Measurements from ENCODE around the gene VWCE. TPM values are rescaled to one million over a fixed set of nuclear protein-coding genes. Genes with fewer than 3 reads are reported as not detected.

VWCE gene
- total RNA-seq, 1 donor from 2014 or later = 27.3 TPM

GRCh38 chr11:61302550-61302949 lies 7.4 kb upstream of the VWCE start:
- Mint-ChIP-seq H3K27me3 (ENCODE audit: unreplicated experiment) (peaks cover 2% of the 10 kb centered on the region), H3K36me3 (ENCODE audit: unreplicated experiment) (peaks cover 4% of the 10 kb centered on the region)
- DNase-seq = no peak

GRCh38 chr11:61298663-61299244 lies 3.6 kb upstream of the VWCE start:
- Mint-ChIP-seq H3K9me3 (ENCODE audit: unreplicated experiment) (peaks cover 4% of the 10 kb centered on the region), H3K4me1 (ENCODE audit: low read depth, unreplicated experiment) (peaks cover 2% of the 10 kb centered on the region), H3K27me3 (ENCODE audit: unreplicated experiment) (peaks cover 9% of the 10 kb centered on the region), H3K36me3 (ENCODE audit: unreplicated experiment) (peaks cover 4% of the 10 kb centered on the region), H3K27ac (ENCODE audit: unreplicated experiment) (no peak overlapping the region), H3K4me3 (ENCODE audit: unreplicated experiment) (no peak overlapping the region)
- DNase-seq = no peak
- TF ChIP-seq CTCF (IDR thresholded peaks at IDR 0.05; ENCODE audit: partially characterized antibody, unreplicated experiment) = no peak

More at GRCh38 chr11:61302550-61302949, 7.4 kb upstream of the VWCE start:
- TF ChIP-seq CTCF (IDR thresholded peaks at IDR 0.05; ENCODE audit: partially characterized antibody, unreplicated experiment) = no peak
- Mint-ChIP-seq H3K27ac (ENCODE audit: unreplicated experiment) (no peak overlapping the region), H3K4me1 (ENCODE audit: low read depth, unreplicated experiment) (no peaks in the 10 kb centered on the region), H3K4me3 (ENCODE audit: unreplicated experiment) (no peak overlapping the region), H3K9me3 (ENCODE audit: unreplicated experiment) (peaks cover 3% of the 10 kb centered on the region)

GRCh38 chr11:61297746-61298145 lies 2.6 kb upstream of the VWCE start:
- H3K4me1 Mint-ChIP-seq (ENCODE audit: low read depth, unreplicated experiment) = peaks cover 8% of the 10 kb centered on the region
- H3K27me3 Mint-ChIP-seq (ENCODE audit: unreplicated experiment) = peaks cover 15% of the 10 kb centered on the region
- peaks cover 4% of the 10 kb centered on the region for H3K36me3 Mint-ChIP-seq (ENCODE audit: unreplicated experiment)
- no peak for TF ChIP-seq CTCF (IDR thresholded peaks at IDR 0.05; ENCODE audit: partially characterized antibody, unreplicated experiment)
- no peak overlapping the region for H3K27ac Mint-ChIP-seq (ENCODE audit: unreplicated experiment)
- no peak overlapping the region for H3K4me3 Mint-ChIP-seq (ENCODE audit: unreplicated experiment)
- peaks cover 9% of the 10 kb centered on the region for H3K9me3 Mint-ChIP-seq (ENCODE audit: unreplicated experiment)
- DNase-seq = no peak

GRCh38 chr11:61297341-61297740 lies 2.2 kb upstream of the VWCE start:
- Mint-ChIP-seq H3K9me3 (ENCODE audit: unreplicated experiment) (peaks cover 11% of the 10 kb centered on the region), H3K36me3 (ENCODE audit: unreplicated experiment) (peaks cover 4% of the 10 kb centered on the region), H3K27ac (ENCODE audit: unreplicated experiment) (peak overlapping the region; percentile 4), H3K4me3 (ENCODE audit: unreplicated experiment) (no peak overlapping the region), H3K27me3 (ENCODE audit: unreplicated experiment) (peaks cover 19% of the 10 kb centered on the region), H3K4me1 (ENCODE audit: low read depth, unreplicated experiment) (peaks cover 8% of the 10 kb centered on the region)
- TF ChIP-seq CTCF (IDR thresholded peaks at IDR 0.05; ENCODE audit: partially characterized antibody, unreplicated experiment) = no peak
- no peak for DNase-seq

GRCh38 chr11:61295596-61295926 lies 445 bp upstream of the VWCE start:
- Mint-ChIP-seq H3K4me3 (ENCODE audit: unreplicated experiment) (peak overlapping the region; percentile 74), H3K27me3 (ENCODE audit: unreplicated experiment) (peaks cover 19% of the 10 kb centered on the region), H3K9me3 (ENCODE audit: unreplicated experiment) (peaks cover 11% of the 10 kb centered on the region), H3K4me1 (ENCODE audit: low read depth, unreplicated experiment) (peaks cover 8% of the 10 kb centered on the region), H3K27ac (ENCODE audit: unreplicated experiment) (peak overlapping the region; percentile 71), H3K36me3 (ENCODE audit: unreplicated experiment) (no peaks in the 10 kb centered on the region)
- DNase-seq = no peak
- TF ChIP-seq CTCF (IDR thresholded peaks at IDR 0.05; ENCODE audit: partially characterized antibody, unreplicated experiment) = no peak

Measured in glutamatergic neuron (in vitro differentiated cells).